GM19467 (cell line): ENCODE results near the gene CORO2B.
"Not testable (repeated sequence)": the region's sequence is repeated elsewhere in the genome, so short reads cannot be mapped to it uniquely, and the experiment has no call there.

Experiments
- ATAC-seq: cut with Tn5 transposase; IDR thresholded peaks from one replicate; pipeline ENCODE4 v1.9.1; 2021; ENCODE audit warnings: mild to moderate bottlenecking, moderate library complexity; ENCODE audit not compliant: unreplicated experiment

Gene CORO2B

DNA sequence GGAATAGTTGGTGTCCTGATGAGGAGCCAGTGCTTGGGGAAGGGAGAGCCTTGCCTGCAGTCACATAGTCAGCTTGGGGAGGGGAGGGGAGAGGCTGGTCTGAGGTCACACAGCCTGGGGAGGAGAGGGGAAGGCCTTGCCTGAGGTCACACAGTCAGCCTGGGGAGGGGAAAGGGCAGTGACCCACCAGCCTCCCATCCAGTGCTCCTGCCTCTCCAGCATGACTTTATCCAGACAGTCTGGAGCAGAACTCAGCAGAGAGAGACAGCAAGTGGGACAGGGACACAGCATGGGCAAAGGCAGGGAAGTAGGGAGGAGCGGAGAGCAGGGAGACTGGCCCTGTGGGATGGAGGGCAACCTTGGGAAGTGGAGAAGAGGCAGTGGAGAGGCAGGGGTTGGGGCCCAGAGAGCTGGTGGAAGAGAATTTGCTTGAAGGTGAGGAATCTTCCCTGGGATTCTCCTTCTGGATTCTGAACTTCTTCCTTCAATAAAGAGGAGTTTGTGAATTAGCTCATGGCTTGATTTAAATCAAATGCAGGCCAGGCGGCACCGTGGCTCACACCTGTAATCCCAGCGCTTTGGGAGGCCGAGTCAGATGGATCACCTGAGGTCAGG lies 64.5 kb downstream of the CORO2B start:
- no peak for ATAC-seq

GRCh38 chr15:68644083-68644904 lies 65.5 kb downstream of the CORO2B start:
- no peak for ATAC-seq

DNA sequence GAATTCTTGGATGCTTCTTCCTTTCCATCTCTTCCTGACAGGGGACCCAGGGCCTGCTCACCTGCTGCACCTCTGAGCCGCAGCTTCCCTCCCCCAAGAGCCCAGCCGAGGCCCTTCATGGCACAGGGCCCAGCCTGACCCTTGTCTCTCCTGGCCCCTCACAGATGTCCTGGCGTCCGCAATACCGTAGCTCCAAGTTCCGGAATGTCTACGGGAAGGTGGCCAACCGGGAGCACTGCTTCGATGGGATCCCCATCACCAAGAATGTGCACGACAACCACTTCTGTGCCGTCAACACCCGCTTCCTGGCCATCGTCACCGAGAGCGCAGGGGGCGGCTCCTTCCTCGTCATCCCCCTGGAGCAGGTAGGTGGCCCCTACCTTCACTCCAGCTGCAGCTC lies 66.2 kb downstream of the CORO2B start:
- ATAC-seq = no peak

DNA sequence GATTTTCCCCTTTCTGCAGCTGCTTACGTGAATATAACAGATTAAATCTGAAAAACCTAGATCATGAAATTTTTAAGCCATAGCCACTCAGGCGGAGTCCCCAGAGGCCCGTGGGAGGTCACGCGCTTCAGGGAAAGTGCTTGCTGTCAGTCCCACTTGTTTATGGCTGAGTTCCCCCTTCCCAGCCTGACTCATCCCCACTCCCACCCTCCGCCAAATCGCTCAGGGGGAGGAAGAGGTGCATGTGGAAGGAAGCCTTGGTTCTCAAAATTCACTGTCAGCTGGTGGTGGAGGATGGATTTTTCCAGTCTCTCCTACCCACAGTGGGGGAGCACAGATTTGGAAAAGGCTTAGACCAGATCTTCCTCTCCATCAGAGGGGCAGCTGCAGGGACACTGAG lies 67.4 kb downstream of the CORO2B start:
- ATAC-seq = no peak

DNA sequence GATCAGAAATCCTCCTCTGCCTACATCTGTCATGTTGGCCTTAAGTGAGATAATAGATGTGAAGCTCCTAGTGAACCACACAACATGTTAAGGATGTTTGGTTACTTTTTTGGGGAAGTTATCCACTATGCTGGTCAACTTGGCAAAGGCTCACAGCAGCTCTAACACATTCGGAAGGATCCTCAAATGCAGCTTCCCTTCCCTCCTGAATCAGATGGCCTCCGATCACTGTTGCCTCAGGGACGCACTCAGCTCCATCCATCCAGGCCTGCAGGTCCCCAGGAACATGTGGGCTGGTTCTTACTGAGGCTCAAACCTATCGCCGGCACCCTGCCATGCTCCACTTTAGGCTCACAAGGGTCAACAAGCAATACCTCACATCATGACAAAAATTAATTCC lies 67.9 kb downstream of the CORO2B start:
- ATAC-seq = no peak

- ATAC-seq = not testable (repeated sequence)
Observed at GRCh38 chr15:68647361-68647760, 68.6 kb downstream of the CORO2B start.

- ATAC-seq = no peak
Observed at GRCh38 chr15:68650901-68651709, 72.3 kb downstream of the CORO2B start.

DNA sequence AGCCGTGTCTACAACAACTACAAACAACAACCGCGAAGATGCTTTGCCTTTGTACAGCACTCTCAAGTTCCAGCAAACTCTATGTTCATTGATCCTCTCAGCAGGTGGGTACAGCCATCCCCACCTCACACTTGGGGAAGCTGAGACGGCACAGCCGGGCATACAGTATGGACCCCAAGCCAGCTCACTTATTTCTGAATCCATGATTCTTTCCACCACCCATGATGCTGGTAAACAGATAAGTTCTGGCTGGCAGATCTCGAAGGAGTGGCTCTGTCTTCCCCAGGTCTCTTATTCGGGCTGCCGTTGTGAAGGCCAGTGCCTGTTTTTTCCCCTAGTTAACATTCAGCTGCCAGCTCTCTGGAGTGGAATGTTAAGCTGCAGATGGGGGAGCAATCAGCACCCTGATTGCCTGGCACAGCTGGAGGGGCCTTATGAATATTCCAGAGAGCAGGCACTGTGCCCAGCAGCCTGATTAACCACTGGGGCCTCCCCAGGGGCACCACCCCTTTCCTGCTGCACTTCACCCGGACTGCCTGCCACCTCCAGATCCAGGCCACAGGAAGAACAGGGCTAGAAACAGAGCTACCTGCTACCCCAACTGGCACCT lies 73.2 kb downstream of the CORO2B start:
- no peak for ATAC-seq

DNA sequence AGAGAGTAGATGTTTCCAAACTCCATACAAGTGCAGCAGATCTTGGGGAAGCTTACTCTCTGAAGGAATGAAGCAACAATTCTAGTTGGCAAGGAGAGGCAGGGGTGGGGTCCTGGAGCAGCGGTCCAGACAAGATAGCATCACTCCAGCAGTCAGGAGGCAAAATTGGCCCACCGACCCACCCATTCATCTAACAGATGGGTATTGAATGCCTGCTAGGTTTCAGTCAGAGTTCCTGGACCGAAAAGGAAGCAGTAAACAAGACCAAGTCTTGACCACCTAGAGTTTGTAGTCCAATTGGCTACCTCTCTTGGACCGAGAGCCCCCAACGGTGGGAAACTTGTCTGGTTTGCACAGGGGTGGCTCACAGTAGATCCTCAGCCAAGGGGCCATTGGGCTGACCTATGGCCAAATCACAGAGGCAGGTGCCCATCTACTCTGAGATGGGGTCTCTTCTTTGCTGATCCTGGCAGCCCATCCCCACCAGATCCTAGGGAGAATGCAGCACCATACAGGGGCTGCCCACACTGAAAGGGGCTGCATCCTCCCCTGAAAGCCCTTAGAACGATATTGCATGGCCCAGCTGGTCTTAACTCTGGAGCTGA lies 74.3 kb downstream of the CORO2B start:
- ATAC-seq = no peak

GRCh38 chr15:68653801-68654200 lies 75.0 kb downstream of the CORO2B start:
- ATAC-seq = no peak

- no peak for ATAC-seq
Observed at GRCh38 chr15:68654786-68655560, 76.2 kb downstream of the CORO2B start.

GRCh38 chr15:68655686-68656437 lies 77.1 kb downstream of the CORO2B start:
- ATAC-seq = no peak

- no peak for ATAC-seq
Observed at GRCh38 chr15:68656438-68656739, 77.6 kb downstream of the CORO2B start.

DNA sequence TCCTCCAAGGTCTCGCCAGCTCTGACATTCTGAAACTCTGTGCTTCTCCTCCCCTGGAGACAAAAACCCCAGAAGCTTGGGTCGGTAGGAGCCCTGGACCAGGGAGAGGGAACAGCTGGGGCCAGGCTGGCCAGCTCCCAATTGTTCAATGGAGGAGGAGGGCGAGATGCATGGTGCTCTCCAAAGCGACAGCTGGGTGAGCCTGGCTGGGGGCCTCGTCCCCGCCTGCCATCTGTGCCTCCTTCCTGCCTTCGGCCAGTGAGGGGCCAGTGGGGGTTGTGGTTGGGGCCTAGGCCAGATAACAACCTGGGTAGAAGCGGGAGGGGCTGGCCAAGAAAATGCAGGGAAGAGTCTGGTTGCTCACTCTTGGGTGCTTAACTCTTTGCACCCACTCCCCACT lies 79.4 kb downstream of the CORO2B start:
- ATAC-seq = no peak

- no peak for ATAC-seq
Observed at GRCh38 chr15:68658641-68659358, 80.0 kb downstream of the CORO2B start.

GRCh38 chr15:68663526-68663925 lies 84.7 kb downstream of the CORO2B start:
- no peak for ATAC-seq

GRCh38 chr15:68666120-68666811 lies 87.5 kb downstream of the CORO2B start:
- ATAC-seq = no peak

DNA sequence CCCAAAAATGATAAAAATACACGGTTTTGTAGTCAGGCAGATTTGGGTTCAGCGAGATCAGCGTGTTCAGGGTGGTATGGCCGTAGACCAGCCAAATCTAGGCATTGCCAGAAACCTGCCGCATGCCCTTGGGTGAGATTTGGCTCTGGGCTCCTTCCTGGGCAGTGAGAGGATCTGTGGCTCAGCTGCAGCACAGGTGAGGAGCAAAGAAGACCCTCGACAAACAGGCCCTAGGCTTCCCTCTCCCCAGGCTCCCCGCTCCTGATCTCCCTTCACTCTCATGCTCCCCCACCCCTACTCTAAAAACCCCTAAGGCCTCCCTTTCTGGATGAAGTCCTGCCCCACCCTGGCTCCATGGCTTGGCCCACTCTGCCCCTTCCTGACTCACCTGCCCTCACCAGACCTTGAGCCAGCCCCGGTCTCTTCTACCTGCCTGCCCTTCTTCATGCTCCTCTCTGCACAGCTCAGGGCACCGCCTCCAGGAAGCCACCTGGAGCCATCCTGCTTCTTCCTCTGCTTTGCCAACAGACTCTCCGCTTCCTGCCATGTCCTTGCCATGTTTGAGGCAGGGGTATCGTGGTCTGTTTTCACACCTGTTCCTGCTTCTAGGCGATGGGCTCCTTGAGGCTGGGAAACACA lies 88.1 kb downstream of the CORO2B start:
- no peak for ATAC-seq
